K562 treated with DMSO at 1 percent for 24 hours (cell line): ENCODE measurements around the gene ASPG. TPM values are rescaled to one million over a fixed set of nuclear protein-coding genes. Genes with fewer than 3 reads are reported as not detected.

ENCODE experiments used
- total RNA-seq: library from RNA; unstranded; fragments of 300-600 nt; gene quantifications from 2 replicates; pipeline ENCODE4 v1.2.3, GENCODE V29; 2022; ENCODE audit warnings: low read depth; ENCODE audit not compliant: insufficient read depth

The ASPG gene
- total RNA-seq = not detected in 2 replicates

DNA sequence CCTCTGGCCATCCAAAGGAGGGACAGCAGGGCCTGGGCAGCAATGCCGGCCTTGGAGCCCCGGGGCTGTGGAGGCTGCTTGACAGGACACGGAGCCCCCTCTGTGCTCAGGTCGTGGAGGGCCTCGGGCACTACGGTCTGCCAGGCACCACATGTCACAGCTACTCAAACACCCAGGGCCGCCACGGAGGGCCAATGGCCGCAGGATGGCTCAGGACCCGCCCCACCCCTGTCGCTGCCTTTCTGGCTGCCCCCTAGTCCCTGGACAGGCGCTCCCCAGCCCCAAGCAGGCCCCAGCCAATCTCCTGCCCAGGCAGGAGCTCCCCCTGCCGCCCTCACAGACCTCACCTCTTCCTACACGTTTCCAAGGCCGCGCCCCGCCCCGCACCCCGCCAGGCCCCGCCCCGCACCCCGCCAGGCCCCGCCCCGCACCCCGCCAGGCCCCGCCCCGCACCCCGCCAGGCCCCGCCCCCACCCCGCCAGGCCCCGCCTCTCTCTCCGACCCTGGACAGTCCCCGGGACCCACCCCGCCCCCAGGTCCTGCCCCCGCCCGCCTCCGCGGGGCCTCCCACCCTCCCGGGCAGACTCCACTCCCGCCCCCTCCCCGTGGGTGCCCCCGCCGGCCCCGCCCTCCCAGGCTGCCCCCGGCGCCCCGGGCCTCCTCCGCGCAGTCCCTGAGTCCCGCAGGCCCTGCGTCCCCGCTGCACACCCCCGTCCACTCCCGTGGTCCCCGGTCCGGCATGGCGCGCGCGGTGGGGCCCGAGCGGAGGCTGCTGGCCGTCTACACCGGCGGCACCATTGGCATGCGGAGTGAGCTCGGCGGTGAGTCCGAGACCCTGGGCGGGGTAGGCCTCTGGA is at the start of gene ASPG:
Gene ASPG, plus strand, starts transcription at position 669 of the 857 bp plus-strand sequence. Its CDS starts 71 bp downstream, at position 740.

DNA sequence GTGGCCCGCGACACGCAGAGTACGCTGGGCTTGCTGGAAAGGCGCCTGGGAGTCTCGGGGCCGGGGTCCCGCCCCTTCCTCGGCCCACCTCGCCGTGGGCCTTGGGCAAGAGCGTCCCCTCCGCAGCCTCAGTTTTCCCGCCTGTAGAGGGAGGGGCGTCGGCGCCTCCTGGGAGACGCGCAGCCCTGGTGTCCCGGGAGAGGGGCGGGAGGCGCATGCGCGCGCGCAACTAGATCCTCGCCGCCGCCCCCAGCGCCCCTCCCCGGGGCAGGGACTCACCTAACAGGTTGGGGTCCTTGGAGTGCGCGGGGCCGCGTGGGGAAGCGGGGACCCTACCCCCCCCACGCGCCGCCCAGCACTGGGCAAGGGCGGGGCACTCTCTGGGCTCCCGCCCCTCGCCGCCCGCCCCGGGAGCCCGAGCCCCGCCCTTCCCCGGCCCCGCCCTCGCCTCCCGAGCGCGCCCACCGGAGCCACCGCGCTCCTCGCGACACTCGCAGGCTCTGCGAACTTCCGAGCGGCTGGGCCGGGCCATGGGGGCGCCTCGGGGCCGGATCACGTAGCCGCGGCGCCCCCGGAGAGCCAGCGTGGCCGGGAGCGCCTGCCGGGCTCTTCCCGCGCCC is 52.7 kb downstream of the ASPG start, which contains the start of gene KIF26A:
Gene KIF26A, plus strand, starts transcription at position 490 of the 620 bp plus-strand sequence. CDS start 136 bp downstream, outside the sequence.

Other genes starting within 250 kb of the ASPG start
- 2.3 and 2.4 TPM in 2 replicates for gene PPP1R13B, start 238.1 kb upstream of the ASPG start, total RNA-seq
- gene TDRD9, start 157.2 kb upstream of the ASPG start, total RNA-seq = 0.22 TPM in 1 of 2 replicates, not detected in the other
- not detected in 2 replicates for gene RD3L, start 143.2 kb upstream of the ASPG start, total RNA-seq
- 0.08 TPM in 1 of 2 replicates, not detected in the other for gene KIF26A, start 52.9 kb downstream of the ASPG start, total RNA-seq